Coronary artery (tissue), 2 donors: ENCODE results near the gene APBA2.

Experiments used
- DNase-seq: peaks from one replicate; pipeline ENCODE4 v3.0.0-alpha.2; 2017; ENCODE audit warnings: low spot score
- H3K27ac ChIP-seq, 2 donors: fragments of 200-600 bp; sonication (generic); one replicate each; pipeline ENCODE4 v1.5.1; 2016 to 2019
- H3K4me3 ChIP-seq: fragments of 200-600 bp; sonication (generic); 2 replicates; pipeline ENCODE4 v1.5.1; 2016; ENCODE audit warnings: mild to moderate bottlenecking, moderate library complexity
- CTCF ChIP-seq: fragments of 200-600 bp; sonication (generic); IDR thresholded peaks from one replicate; pipeline ENCODE4 v1.5.1; 2019; ENCODE audit warnings: antibody characterized with exemption

The APBA2 gene

GRCh38 chr15:29093696-29094343 is 208.0 kb downstream of the APBA2 start:
- H3K27ac ChIP-seq: no peak overlapping the region
- no peak for TF ChIP-seq CTCF
- DNase-seq: no peak
- no peak overlapping the region for H3K4me3 ChIP-seq

DNA sequence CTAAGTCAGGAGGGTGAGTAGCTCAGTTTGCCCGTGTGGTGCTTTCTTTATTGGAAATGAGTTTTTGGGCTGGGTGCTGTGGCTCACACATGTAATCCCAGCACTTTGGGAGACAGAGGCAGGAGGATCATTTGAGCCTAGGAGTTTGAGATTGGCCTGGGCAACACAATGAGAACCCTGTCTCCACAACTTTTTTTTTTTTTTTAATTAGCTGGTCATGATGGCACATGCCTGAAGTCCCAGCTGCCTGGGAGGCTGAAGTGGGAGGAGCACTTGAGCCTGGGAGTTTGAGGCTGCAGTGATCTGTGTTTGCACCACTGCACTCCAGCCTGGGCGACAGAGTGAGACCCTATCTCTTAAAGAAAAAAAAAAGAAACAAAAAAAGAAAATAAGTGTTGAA is 208.9 kb downstream of the APBA2 start:
- no peak overlapping the region for H3K4me3 ChIP-seq
- TF ChIP-seq CTCF: no peak
- no peak for DNase-seq
- H3K27ac ChIP-seq: no peak overlapping the region

- Histone ChIP-seq H3K4me3 (no peak overlapping the region), H3K27ac (no peak overlapping the region)
- no peak for TF ChIP-seq CTCF
- no peak for DNase-seq
Measured at GRCh38 chr15:29095746-29096145, 210.0 kb downstream of the APBA2 start.

GRCh38 chr15:29097168-29097567 is 211.4 kb downstream of the APBA2 start:
- DNase-seq: no peak
- Histone ChIP-seq H3K27ac (no peak overlapping the region), H3K4me3 (no peak overlapping the region)
- TF ChIP-seq CTCF: no peak

GRCh38 chr15:29097971-29098370 is 212.2 kb downstream of the APBA2 start:
- TF ChIP-seq CTCF: no peak
- H3K27ac ChIP-seq: no peak overlapping the region
- H3K4me3 ChIP-seq: no peak overlapping the region
- DNase-seq: no peak

GRCh38 chr15:29098652-29099051 is 212.9 kb downstream of the APBA2 start:
- Histone ChIP-seq H3K27ac (no peak overlapping the region), H3K4me3 (no peak overlapping the region)
- no peak for TF ChIP-seq CTCF
- DNase-seq: no peak

GRCh38 chr15:29099131-29099880 is 213.5 kb downstream of the APBA2 start:
- no peak for TF ChIP-seq CTCF
- no peak overlapping the region for H3K4me3 ChIP-seq
- no peak for DNase-seq
- no peak overlapping the region for H3K27ac ChIP-seq
